ENCODE data around the gene NUDCD3.

GRCh38 chr7:44378744-44379143 lies 111.7 kb downstream of the NUDCD3 start:
- TF ChIP-seq, protein P1, sequence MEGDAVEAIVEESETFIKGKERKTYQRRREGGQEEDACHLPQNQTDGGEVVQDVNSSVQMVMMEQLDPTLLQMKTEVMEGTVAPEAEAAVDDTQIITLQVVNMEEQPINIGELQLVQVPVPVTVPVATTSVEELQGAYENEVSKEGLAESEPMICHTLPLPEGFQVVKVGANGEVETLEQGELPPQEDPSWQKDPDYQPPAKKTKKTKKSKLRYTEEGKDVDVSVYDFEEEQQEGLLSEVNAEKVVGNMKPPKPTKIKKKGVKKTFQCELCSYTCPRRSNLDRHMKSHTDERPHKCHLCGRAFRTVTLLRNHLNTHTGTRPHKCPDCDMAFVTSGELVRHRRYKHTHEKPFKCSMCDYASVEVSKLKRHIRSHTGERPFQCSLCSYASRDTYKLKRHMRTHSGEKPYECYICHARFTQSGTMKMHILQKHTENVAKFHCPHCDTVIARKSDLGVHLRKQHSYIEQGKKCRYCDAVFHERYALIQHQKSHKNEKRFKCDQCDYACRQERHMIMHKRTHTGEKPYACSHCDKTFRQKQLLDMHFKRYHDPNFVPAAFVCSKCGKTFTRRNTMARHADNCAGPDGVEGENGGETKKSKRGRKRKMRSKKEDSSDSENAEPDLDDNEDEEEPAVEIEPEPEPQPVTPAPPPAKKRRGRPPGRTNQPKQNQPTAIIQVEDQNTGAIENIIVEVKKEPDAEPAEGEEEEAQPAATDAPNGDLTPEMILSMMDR (conservative IDR thresholded peaks at IDR 0.05 in 1 of 2, IDR thresholded peaks at IDR 0.05 in 1 of 2; ENCODE audit: extremely low read depth in 1 of 2, insufficient read depth in 1 of 2, low read depth in 1 of 2, low read length in 2 of 2) = no peak
- TF ChIP-seq EZH2 (IDR thresholded peaks at IDR 0.05; ENCODE audit: borderline replicate concordance, low read length) = no peak
